Measurements from ENCODE around the gene PNPT1. TPM values are rescaled to one million over a fixed set of nuclear protein-coding genes. Genes with fewer than 3 reads are reported as not detected.

The PNPT1 gene
- total and polyA plus RNA-seq, 2 of the 13 experiments (the other 11 are each of a cell fraction or from before 2014, with no cell fraction given) = 23.4 to 61.0 TPM

DNA sequence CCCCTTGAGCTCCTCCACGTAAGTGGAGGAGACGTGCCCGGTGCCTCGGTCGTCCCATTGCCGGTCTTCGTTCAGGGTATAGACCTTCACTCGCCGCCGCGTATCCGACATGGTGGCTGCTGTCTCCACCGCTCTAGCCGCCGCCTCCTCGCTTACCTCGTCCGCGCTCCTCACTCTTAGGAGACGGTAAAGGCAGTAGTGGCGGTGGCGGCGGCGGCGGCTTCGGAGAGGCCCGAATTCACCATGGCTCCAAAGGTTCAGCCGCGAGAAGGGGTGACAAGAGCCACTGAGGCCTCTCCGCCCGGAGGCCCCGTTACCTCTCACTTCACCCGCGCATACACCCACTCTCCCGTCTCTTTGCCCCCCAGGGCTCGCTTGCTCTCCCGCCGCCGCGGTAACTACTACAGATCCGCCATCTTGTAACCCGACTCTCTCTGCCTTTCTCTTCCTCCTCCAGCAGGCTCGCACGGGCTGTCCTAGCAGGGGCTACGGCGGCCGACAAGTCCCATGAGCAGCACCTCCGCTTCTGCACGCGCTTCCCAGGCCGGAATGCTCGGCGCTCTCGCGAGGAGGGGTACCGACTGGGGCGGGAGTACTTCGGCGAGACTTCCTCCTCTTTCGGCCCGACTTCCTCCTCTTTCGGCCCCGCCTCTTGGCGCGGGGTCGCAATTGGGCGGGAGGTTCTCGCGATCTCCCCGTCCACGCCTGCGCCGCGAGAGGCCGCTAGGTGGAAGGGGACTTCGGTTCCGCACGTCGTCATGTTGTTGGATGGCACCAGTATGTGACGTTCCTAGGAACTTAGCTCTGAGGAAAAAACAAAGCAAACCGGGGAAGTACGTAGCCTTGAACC is 76.2 kb downstream of the PNPT1 start, which contains the start of gene PPP4R3B (continued):
- TF ChIP-seq, protein P1, sequence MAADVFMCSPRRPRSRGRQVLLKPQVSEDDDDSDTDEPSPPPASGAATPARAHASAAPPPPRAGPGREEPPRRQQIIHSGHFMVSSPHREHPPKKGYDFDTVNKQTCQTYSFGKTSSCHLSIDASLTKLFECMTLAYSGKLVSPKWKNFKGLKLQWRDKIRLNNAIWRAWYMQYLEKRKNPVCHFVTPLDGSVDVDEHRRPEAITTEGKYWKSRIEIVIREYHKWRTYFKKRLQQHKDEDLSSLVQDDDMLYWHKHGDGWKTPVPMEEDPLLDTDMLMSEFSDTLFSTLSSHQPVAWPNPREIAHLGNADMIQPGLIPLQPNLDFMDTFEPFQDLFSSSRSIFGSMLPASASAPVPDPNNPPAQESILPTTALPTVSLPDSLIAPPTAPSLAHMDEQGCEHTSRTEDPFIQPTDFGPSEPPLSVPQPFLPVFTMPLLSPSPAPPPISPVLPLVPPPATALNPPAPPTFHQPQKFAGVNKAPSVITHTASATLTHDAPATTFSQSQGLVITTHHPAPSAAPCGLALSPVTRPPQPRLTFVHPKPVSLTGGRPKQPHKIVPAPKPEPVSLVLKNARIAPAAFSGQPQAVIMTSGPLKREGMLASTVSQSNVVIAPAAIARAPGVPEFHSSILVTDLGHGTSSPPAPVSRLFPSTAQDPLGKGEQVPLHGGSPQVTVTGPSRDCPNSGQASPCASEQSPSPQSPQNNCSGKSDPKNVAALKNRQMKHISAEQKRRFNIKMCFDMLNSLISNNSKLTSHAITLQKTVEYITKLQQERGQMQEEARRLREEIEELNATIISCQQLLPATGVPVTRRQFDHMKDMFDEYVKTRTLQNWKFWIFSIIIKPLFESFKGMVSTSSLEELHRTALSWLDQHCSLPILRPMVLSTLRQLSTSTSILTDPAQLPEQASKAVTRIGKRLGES (CRISPR knock-in tag; IDR thresholded peaks at IDR 0.05; ENCODE audit: borderline replicate concordance) = 0 out of 2 replicates have a peak, but pooled peaks have one; percentile 20
- peak; percentile 100 for TF ChIP-seq YEATS2 (CRISPR knock-in tag; IDR thresholded peaks at IDR 0.05; ENCODE audit: borderline replicate concordance)
- peak; percentile 97; the same call in 1 of the 2 replicates for TF ChIP-seq ZNF619 (CRISPR knock-in tag; IDR thresholded peaks at IDR 0.05)
- peak; percentile 86 for TF ChIP-seq MIER2 (CRISPR knock-in tag; IDR thresholded peaks at IDR 0.05)
- TF ChIP-seq, protein P2, sequence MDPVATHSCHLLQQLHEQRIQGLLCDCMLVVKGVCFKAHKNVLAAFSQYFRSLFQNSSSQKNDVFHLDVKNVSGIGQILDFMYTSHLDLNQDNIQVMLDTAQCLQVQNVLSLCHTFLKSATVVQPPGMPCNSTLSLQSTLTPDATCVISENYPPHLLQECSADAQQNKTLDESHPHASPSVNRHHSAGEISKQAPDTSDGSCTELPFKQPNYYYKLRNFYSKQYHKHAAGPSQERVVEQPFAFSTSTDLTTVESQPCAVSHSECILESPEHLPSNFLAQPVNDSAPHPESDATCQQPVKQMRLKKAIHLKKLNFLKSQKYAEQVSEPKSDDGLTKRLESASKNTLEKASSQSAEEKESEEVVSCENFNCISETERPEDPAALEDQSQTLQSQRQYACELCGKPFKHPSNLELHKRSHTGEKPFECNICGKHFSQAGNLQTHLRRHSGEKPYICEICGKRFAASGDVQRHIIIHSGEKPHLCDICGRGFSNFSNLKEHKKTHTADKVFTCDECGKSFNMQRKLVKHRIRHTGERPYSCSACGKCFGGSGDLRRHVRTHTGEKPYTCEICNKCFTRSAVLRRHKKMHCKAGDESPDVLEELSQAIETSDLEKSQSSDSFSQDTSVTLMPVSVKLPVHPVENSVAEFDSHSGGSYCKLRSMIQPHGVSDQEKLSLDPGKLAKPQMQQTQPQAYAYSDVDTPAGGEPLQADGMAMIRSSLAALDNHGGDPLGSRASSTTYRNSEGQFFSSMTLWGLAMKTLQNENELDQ (CRISPR knock-in tag; IDR thresholded peaks at IDR 0.05; ENCODE audit: borderline replicate concordance) = peak; percentile 63; the same call in 1 of the 2 replicates
- TF ChIP-seq ZNF101 (CRISPR knock-in tag; IDR thresholded peaks at IDR 0.05; ENCODE audit: borderline replicate concordance, low read depth) = 0 out of 2 replicates have a peak, but pooled peaks have one; percentile 46
- TF ChIP-seq, protein P3, sequence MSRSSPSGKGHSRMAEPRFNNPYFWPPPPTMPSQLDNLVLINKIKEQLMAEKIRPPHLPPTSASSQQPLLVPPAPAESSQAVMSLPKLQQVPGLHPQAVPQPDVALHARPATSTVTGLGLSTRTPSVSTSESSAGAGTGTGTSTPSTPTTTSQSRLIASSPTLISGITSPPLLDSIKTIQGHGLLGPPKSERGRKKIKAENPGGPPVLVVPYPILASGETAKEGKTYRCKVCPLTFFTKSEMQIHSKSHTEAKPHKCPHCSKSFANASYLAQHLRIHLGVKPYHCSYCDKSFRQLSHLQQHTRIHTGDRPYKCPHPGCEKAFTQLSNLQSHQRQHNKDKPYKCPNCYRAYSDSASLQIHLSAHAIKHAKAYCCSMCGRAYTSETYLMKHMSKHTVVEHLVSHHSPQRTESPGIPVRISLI (CRISPR knock-in tag; IDR thresholded peaks at IDR 0.05; ENCODE audit: borderline replicate concordance) = peak; percentile 53; the same call in 1 of the 2 replicates
- peak; percentile 92 for TF ChIP-seq HIVEP1 (CRISPR knock-in tag; IDR thresholded peaks at IDR 0.05)
- peak; percentile 73; the same call in 1 of the 2 replicates for TF ChIP-seq ARHGAP35 (CRISPR knock-in tag; IDR thresholded peaks at IDR 0.05; ENCODE audit: borderline replicate concordance)
- peak; percentile 84; the same call in 1 of the 2 replicates for TF ChIP-seq ZNF607 (CRISPR knock-in tag; IDR thresholded peaks at IDR 0.05; ENCODE audit: borderline replicate concordance)
- TF ChIP-seq, protein P4, sequence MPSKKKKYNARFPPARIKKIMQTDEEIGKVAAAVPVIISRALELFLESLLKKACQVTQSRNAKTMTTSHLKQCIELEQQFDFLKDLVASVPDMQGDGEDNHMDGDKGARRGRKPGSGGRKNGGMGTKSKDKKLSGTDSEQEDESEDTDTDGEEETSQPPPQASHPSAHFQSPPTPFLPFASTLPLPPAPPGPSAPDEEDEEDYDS (CRISPR knock-in tag; IDR thresholded peaks at IDR 0.05) = peak; percentile 95
- TF ChIP-seq ARNTL (CRISPR knock-in tag; IDR thresholded peaks at IDR 0.05) = peak; percentile 69
- peak; percentile 95; the same call in 1 of the 2 replicates for TF ChIP-seq KLF13 (CRISPR knock-in tag; IDR thresholded peaks at IDR 0.05)
- TF ChIP-seq ZSCAN30 (CRISPR knock-in tag; IDR thresholded peaks at IDR 0.05) = no peak
- TF ChIP-seq MAFK (conservative IDR thresholded peaks at IDR 0.05 in 1 of 2, IDR thresholded peaks at IDR 0.05 in 1 of 2; ENCODE audit: low read length in 2 of 2) = no peak
- TF ChIP-seq, protein P5, sequence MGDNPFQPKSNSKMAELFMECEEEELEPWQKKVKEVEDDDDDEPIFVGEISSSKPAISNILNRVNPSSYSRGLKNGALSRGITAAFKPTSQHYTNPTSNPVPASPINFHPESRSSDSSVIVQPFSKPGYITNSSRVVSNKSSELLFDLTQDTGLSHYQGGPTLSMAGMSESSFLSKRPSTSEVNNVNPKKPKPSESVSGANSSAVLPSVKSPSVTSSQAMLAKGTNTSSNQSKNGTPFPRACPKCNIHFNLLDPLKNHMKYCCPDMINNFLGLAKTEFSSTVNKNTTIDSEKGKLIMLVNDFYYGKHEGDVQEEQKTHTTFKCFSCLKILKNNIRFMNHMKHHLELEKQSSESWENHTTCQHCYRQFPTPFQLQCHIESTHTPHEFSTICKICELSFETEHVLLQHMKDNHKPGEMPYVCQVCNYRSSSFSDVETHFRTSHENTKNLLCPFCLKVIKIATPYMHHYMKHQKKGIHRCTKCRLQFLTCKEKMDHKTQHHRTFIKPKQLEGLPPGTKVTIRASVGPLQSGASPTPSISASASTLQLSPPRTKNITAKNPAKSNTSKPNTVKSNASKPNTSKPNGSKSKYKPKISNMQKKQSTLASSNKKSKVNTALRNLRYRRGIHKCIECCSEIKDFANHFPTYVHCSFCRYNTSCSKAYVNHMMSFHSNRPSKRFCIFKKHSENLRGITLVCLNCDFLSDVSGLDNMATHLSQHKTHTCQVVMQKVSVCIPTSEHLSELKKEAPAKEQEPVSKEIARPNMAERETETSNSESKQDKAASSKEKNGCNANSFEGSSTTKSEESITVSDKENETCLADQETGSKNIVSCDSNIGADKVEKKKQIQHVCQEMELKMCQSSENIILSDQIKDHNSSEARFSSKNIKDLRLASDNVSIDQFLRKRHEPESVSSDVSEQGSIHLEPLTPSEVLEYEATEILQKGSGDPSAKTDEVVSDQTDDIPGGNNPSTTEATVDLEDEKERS (CRISPR knock-in tag; IDR thresholded peaks at IDR 0.05) = peak; percentile 94
